ENCODE results near the gene SH3RF3. TPM values are rescaled to one million over a fixed set of nuclear protein-coding genes. Genes with fewer than 3 reads are reported as not detected.

Gene SH3RF3
- total RNA-seq, 1 donor from 2014 or later = 7.3 TPM

- no peak for DNase-seq (ENCODE audit: low read depth)
- no peak overlapping the region for H3K9ac ChIP-seq (ENCODE audit: low read length)
These were observed 300.7 kb downstream of the SH3RF3 start for GRCh38 chr2:109429567-109430328.

GRCh38 chr2:109430329-109430636 is 301.3 kb downstream of the SH3RF3 start:
- H3K36me3 Mint-ChIP-seq (ENCODE audit: low read depth, unreplicated experiment) = peaks cover 15% of the 10 kb centered on the region
- H3K4me3 Mint-ChIP-seq (ENCODE audit: unreplicated experiment) = no peak overlapping the region
- no peak overlapping the region for H3K27ac ChIP-seq (ENCODE audit: low read depth, low read length)

More at GRCh38 chr2:109429567-109430328, 300.7 kb downstream of the SH3RF3 start:
- Mint-ChIP-seq H3K4me3 (ENCODE audit: unreplicated experiment) (no peak overlapping the region), H3K36me3 (ENCODE audit: low read depth, unreplicated experiment) (peaks cover 17% of the 10 kb centered on the region), H3K27me3 (ENCODE audit: low read depth, unreplicated experiment) (peaks cover 28% of the 10 kb centered on the region), H3K4me1 (ENCODE audit: low read depth, unreplicated experiment) (peaks cover 3% of the 10 kb centered on the region), H3K27ac (ENCODE audit: unreplicated experiment) (no peak overlapping the region), H3K9me3 (ENCODE audit: unreplicated experiment) (no peaks in the 10 kb centered on the region)
- Histone ChIP-seq H2AFZ (ENCODE audit: low read depth, low read length) (no peak overlapping the region), H4K20me1 (ENCODE audit: insufficient read depth, low read length) (no peaks in the 10 kb centered on the region), H3K27me3 (ENCODE audit: insufficient read depth, low read length) (no peaks in the 10 kb centered on the region), H3K4me2 (ENCODE audit: low read length) (no peak overlapping the region), H3K4me1 (ENCODE audit: insufficient read depth, low read length) (no peaks in the 10 kb centered on the region), H3K79me2 (ENCODE audit: insufficient read depth, low read length) (no peaks in the 10 kb centered on the region), H3K4me3 (ENCODE audit: insufficient read depth, low read depth, low read length) (no peak overlapping the region), H3K9me3 (ENCODE audit: insufficient read depth, low read depth, low read length) (no peaks in the 10 kb centered on the region), H3K27ac (ENCODE audit: low read depth, low read length) (no peak overlapping the region), H3K36me3 (ENCODE audit: insufficient read depth, low read length) (no peaks in the 10 kb centered on the region)
- FAIRE-seq = no peak
- TF ChIP-seq EZH2 (IDR thresholded peaks at IDR 0.05; ENCODE audit: insufficient read depth, low read length) (no peak), CTCF (IDR thresholded peaks at IDR 0.05; ENCODE audit: insufficient read depth, low read depth, low read length) (no peak)

More at GRCh38 chr2:109430329-109430636, 301.3 kb downstream of the SH3RF3 start:
- Histone ChIP-seq H3K9me3 (ENCODE audit: insufficient read depth, low read depth, low read length) (no peaks in the 10 kb centered on the region), H3K4me3 (ENCODE audit: insufficient read depth, low read depth, low read length) (no peak overlapping the region), H3K79me2 (ENCODE audit: insufficient read depth, low read length) (no peaks in the 10 kb centered on the region), H4K20me1 (ENCODE audit: insufficient read depth, low read length) (no peaks in the 10 kb centered on the region), H3K36me3 (ENCODE audit: insufficient read depth, low read length) (no peaks in the 10 kb centered on the region), H3K4me1 (ENCODE audit: insufficient read depth, low read length) (no peaks in the 10 kb centered on the region), H3K4me2 (ENCODE audit: low read length) (no peak overlapping the region), H2AFZ (ENCODE audit: low read depth, low read length) (no peak overlapping the region), H3K27me3 (ENCODE audit: insufficient read depth, low read length) (no peaks in the 10 kb centered on the region), H3K9ac (ENCODE audit: low read length) (no peak overlapping the region)
- H3K27me3 Mint-ChIP-seq (ENCODE audit: low read depth, unreplicated experiment) = peaks cover 30% of the 10 kb centered on the region
- no peak overlapping the region for H3K27ac Mint-ChIP-seq (ENCODE audit: unreplicated experiment)
- no peak for DNase-seq (ENCODE audit: low read depth)
- no peaks in the 10 kb centered on the region for H3K9me3 Mint-ChIP-seq (ENCODE audit: unreplicated experiment)
- FAIRE-seq = no peak
- TF ChIP-seq EZH2 (IDR thresholded peaks at IDR 0.05; ENCODE audit: insufficient read depth, low read length) (no peak), CTCF (IDR thresholded peaks at IDR 0.05; ENCODE audit: insufficient read depth, low read depth, low read length) (no peak)
- peaks cover 3% of the 10 kb centered on the region for H3K4me1 Mint-ChIP-seq (ENCODE audit: low read depth, unreplicated experiment)
